ENCODE measurements around the gene NUPR1.
"Not testable (repeated sequence)": the region's sequence is repeated elsewhere in the genome, so short reads cannot be mapped to it uniquely, and the experiment has no call there.

GRCh38 chr16:28545964-28546363 lies 7.2 kb upstream of the NUPR1 start:
- TF ChIP-seq CTCF (IDR thresholded peaks at IDR 0.05); PHF8 (IDR thresholded peaks at IDR 0.05; ENCODE audit: borderline replicate concordance, low read depth); CHD2 (IDR thresholded peaks at IDR 0.05; ENCODE audit: low read length, partially characterized antibody); POLR2A (IDR thresholded peaks at IDR 0.05; ENCODE audit: low read length); RAD21 (conservative IDR thresholded peaks at IDR 0.05 in 1 of 2, IDR thresholded peaks at IDR 0.05 in 1 of 2); EHMT2 (IDR thresholded peaks at IDR 0.05; ENCODE audit: low read depth); ZNF302 (CRISPR knock-in tag; IDR thresholded peaks at IDR 0.05); REST (IDR thresholded peaks at IDR 0.05); MAX (IDR thresholded peaks at IDR 0.05); HOXA7 (CRISPR knock-in tag; IDR thresholded peaks at IDR 0.05); ESRRA (IDR thresholded peaks at IDR 0.05; ENCODE audit: borderline replicate concordance, low read length); FOXS1 (CRISPR knock-in tag; IDR thresholded peaks at IDR 0.05); CHD4 (IDR thresholded peaks at IDR 0.05; ENCODE audit: borderline replicate concordance): not testable (repeated sequence)

All from A549 (cell line).